GM10266 (cell line): ENCODE measurements around the gene ATL1.
A peak's percentile ranks its signal among the peaks of the same experiment; 100 is the strongest.
"Not testable (repeated sequence)": the region's sequence is repeated elsewhere in the genome, so short reads cannot be mapped to it uniquely, and the experiment has no call there.

Source experiments
- DNase-seq: peaks from one replicate; pipeline ENCODE4 v3.0.0; 2012; ENCODE audit errors: extremely low spot score
- CTCF ChIP-seq: IDR thresholded peaks from 2 replicates; pipeline ENCODE4 v1.5.1; 2012; ENCODE audit warnings: mild to moderate bottlenecking, low read depth; ENCODE audit not compliant: control insufficient read depth, insufficient read depth; ENCODE audit errors: missing control alignments

ATL1 gene

DNA sequence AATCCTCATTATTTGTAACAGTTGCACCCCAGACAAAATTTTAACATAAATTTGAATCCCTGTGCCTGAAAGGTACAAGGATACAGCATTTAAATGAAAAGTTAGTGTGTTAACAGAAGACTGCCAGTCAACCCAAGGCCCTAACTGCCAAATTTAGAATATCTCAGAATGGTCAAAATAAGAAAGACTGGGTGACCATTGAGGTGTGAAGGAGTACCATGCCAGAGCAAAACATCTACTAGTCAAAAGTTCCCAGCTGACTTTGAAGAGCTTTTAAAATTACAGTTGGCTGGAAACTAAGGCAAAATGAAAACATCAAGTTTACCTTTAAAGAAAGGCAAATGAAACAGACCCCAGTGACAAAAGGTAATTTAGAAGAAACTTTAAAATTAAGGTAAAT lies 89.7 kb downstream of the ATL1 start:
- TF ChIP-seq CTCF = no peak
- DNase-seq = no peak

GRCh38 chr14:50656776-50657175 lies 96.8 kb downstream of the ATL1 start:
- no peak for TF ChIP-seq CTCF
- DNase-seq = no peak

GRCh38 chr14:50657753-50658152 lies 97.8 kb downstream of the ATL1 start:
- no peak for DNase-seq
- TF ChIP-seq CTCF = no peak

DNA sequence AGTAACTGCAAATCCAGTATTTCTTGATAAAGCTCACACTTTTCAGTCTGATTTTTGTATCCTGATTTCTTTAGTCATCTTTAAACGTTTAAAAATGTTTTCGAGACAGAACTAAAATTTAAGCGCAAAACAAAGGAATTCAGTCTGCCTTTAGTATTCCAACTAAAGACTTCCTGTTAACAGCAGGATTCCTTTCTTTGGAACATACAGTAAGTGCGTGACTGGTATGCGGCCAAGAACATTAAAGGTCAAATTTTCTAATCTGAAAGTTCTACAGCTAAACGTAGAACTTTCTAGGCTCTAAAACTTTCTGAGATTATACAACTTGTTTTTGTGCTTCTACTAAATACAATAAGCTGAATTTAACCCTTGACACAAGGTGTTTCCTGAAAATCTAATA lies 98.3 kb downstream of the ATL1 start:
- no peak for TF ChIP-seq CTCF
- no peak for DNase-seq

DNA sequence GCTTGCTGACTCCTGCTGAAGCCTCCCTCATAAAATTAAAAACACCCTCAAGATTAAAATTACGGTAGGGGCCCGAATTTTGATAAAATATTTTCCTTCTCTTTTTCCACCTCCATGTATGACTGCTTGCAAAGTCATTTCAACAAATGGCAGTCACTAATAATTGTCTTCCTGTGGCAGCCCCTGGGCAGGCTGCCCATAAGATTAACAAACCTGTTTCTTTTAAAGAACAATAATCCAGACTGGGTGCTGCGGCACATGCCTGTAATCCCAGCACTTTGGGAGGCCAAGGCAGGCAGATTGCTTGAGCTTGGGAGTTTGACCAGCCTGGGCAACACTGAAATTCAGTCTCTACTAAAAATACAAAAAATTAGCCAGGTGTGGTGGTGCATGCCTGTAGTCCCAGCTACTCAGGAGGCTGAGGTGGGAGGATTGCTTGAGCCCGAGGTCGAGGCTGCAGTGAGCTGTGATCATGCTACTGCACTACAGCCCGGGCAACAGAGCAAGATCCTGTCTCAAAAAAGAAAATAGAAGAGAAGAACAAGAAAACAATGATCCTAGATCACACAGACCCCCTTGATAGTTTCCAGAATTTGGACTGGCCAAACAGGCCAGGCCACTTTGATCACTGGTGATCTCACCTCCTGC lies 99.5 kb downstream of the ATL1 start:
- no peak for DNase-seq
- no peak for TF ChIP-seq CTCF

- DNase-seq = not testable (repeated sequence)
These were observed 104.6 kb downstream of the ATL1 start for GRCh38 chr14:50664579-50664978.

- DNase-seq = not testable (repeated sequence)
These were observed 105.4 kb downstream of the ATL1 start for GRCh38 chr14:50665300-50665699.

- DNase-seq = peak; percentile 20
- no peak for TF ChIP-seq CTCF
These were observed 107.1 kb downstream of the ATL1 start for GRCh38 chr14:50666772-50667683.
